Stimulated activated CD4-positive, alpha-beta T cell treated with anti-CD3 and anti-CD28 coated beads, Interleukin-4, amount 100 ng/mL, for 1 hour (primary cell): ENCODE data around the gene CYYR1.

ENCODE experiments used
- DNase-seq: peaks from one replicate; pipeline ENCODE4 v3.0.0-alpha.2; 2020

Gene CYYR1

DNA sequence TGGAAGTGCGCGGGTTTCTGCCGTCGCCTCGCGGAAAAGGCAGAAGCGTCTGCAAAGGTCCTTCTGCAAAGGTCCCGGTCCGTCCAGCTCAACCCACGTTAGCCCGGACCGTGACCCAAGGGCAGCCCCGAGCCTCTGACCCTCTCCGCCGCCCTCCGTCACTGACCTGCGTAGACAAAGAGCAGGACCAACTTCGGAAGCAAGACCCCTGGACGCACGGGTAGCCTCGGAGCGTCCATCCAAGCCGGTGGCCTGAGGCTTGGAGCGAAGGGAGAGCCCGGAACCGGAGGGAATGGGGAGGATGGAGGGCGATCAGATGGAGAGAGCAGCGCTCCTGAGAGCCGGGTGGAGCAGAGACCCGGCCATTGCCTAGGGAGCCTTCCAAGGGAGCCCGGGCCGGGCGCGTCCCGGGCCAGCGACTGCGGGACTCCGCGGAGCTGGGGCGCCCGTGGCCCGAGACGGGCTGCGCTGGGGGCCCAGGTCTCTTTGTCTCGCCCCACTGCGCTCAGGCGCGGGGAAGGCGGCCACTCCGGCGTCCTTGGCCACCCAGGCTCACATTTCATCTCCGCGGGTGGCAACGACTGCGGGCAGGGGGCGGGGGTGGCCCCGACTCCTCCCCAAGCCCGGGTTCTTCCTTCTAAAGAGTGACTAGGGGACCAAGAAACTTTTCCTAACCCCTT is at the start of gene CYYR1:
TSS of gene CYYR1 (minus strand) at position 585 of the 680 bp plus-strand sequence. CDS start at position 239, 346 bp downstream.
- no peak for DNase-seq

DNA sequence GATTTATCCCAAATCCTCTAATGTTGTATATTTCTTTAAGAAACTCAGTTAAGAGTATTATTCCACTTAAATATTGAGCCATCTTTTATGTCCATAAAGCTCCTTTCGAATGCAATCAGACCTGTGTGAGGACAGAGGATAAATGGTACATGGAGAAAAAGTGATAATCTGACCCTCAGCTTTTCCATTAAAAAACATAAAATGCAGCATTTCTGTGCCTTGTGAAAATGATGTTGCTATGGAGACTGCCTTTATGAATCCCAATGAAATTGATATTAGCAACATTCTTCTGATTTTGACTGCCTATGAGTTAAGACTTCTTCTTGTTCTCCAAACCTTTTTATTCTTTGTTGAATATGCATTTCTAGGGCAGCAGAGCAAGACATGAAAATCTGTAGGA is 44.1 kb upstream of the CYYR1 start:
- DNase-seq: no peak

DNA sequence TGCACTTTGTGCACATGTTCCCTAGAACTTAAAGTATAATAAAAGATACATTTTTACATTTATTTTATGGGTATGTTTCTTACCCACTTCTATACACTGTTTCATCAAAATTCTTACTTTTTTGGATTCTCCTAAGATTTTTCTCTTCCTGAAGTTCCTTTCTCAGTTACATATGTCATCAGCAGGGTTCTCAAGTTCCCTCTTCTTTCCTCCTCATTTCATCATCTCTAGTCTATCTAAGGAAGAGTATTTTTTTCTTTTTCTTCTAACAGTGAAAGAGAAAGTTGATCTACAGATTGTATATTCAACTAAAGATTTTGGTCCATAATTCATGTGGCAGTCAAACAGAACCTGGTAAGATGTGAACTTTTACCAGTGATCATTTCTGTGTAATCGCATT is 41.2 kb upstream of the CYYR1 start:
- DNase-seq: no peak

DNA sequence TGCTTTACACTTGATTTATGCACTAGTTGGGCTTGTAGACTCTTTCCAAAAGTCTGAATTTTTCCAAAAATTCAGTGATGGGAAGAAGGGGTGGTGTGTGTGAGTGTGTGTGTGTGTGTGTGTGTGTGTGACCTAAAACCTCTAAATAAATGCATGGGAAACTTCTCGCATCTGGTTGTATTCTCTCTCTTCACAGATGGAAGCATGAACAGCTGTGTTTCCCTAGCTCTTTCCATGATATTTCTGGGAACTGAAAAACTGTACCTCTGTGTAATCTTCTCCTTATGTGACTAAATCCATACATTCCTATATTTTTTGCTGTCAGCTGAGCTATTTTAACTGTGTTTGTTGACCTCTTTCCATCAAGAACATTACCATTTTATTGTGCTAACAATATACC is 26.2 kb upstream of the CYYR1 start:
- DNase-seq: no peak

- DNase-seq: no peak
Observed at GRCh38 chr21:26597981-26598380, 24.9 kb upstream of the CYYR1 start.

DNA sequence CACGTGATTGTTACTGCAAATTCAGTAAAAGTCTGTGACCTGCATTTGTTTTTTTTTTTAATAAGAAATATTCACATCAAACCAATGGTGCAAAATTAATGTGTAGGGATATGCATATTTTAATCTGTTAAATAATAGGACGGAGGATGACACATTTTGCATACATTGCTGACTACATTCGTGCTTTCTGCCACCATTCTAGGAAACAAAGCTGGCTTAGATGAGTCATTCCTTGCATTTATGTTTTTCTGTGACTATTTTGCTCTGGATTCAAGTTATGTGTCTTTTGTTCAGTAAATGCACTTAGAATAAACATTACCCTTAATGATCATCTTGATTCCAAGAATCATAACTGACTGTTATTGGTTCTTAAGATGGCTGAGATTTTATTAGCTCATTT is 23.9 kb upstream of the CYYR1 start:
- DNase-seq: no peak

DNA sequence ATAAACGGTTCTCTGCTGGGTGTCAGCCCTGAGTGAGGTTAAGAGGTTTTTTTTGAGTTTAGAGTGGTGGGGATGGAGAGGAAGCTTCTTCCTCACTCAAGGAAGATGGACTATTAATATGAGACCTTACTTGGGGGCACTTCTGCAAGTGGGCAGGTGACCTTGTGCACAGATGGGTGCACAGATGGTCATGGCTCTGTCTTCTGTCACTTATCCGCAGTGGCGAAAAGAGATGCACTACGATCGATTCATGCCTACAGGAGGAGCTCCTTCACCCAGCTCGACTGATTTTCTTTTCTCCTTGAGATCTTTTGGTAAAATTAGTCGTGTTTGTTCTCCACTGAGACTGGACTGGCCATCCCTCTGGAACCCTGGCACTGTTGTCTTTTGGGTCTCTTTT is 22.9 kb upstream of the CYYR1 start:
- no peak for DNase-seq

DNA sequence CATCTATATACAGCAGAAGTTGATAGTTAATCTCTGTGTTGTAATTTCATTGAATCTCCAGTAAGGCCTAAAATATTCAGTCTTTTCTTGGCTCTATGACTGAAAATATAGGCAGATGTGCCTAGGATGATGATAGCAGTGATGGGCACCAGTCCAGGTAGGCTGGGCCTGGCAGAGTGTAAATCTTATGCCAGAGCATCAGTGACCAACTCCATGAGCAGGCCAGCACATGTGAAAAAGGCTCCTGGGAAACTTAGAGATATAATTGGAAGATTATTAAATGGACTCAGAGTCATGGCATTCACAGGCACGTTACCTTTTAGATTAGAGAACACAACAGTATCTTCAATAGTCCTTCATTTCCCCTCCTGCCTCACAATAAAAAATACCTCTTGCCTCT is 20.7 kb upstream of the CYYR1 start:
- DNase-seq: no peak

- DNase-seq: no peak
Observed at GRCh38 chr21:26591543-26591942, 18.5 kb upstream of the CYYR1 start.

DNA sequence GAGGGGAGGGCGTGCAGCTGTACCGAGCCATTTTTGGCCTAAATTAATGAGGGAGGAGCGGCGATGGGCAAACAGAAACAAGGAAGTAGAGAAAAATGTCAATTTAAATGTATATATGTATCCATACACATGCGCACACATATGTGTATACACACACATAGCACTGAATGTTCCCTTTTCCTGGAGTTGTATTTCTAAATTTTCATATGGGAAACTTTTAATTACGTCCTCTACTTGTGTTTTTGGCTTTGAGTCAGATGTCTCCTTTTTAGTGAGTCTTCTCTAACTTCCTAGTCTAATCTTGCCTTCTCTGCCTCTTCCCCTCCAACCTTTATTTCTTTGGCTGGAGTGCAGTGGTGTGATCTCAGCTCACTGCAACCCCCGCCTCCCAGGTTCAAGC is 15.4 kb upstream of the CYYR1 start:
- no peak for DNase-seq

DNA sequence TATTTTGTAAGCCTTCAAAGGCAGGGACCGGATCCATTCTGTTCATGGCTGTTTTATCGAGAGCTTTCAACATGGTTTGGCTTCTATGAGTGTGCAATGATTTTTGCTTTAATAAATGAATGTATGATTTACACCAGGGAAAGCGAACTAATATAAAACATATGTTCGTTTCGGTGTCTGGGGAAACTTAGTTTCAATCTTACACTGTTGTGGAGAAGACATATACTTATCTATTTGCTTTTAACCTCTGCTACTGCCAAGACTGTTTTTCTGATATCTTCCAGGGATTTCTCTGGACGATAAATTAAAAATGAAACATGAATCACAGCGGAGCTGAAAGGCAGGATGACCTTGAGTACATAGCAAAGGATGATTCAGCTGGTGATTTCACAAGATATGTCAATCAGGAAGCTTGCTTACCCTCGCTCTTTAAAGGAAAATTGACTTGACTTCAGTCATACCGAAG is 14.7 kb upstream of the CYYR1 start:
- DNase-seq: no peak

DNA sequence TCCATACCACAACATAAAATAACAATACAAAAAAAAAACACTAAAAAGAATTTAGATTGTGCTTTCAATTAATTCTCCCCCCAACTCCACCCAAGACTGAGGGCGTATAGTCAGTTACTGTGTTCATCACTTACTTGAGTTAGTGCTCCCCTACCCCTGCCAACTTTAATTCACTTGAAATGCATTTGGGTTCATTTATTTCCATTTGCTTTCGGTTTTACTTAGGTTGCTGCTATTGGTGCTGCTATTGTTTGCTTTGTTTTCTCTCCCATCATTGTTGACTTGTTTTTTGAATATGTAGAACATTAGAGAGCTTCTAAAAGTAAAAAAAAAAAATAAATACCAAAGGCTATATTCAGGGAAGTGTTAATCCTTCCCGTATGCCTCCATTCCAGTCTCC is 10.7 kb upstream of the CYYR1 start:
- DNase-seq: no peak

DNA sequence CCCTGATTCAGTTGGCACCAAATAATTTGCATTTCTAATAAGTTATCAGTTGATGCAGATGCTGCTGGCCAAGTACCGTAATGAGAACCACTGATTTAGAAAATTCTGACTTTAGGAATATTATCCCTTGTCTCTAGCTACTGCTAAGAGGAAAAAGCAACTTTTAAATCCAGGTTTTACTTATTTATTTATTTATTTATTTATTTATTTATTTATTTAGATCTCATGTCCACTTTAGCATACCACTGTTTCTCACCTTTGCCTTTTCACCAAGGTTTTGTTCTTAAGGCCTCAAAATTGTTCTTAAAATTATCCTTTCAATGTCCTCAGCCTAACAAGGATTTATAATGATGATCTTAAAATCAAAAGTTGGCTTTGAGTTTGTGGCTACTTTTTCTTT is 8.7 kb upstream of the CYYR1 start:
- no peak for DNase-seq

DNA sequence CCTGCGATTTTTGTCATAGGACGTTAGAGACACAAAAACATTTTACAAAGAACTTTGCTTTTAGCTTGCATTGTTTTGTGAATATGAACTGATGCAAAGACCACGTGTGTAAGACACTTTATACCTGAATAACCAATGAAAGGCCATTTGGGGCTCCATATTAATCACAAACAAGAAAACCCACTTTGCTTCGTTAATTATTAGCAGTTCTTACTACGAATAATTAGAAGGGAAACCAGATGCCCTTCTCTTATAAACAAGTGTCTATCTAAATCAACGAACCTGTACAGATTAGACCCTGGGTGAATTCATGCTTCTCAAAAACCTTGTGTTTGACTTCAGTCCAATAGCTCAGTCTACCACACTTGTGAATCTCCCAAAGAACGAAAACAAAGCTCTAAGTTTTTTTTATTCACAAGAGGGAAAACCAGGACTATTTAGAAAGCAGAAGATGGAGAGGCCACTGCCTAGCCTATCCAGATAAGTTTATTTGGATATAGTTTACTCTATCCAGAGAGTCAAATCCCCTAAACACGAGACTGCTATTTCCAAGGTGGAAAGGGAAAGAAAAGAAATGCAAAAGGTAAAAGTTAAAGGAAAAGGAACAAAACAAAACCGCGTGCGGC is 897 bp downstream of the CYYR1 start:
- no peak for DNase-seq

- DNase-seq: no peak
Observed at GRCh38 chr21:26570203-26570602, 2.9 kb downstream of the CYYR1 start.

- DNase-seq: no peak
Observed at GRCh38 chr21:26565546-26565945, 7.5 kb downstream of the CYYR1 start.

GRCh38 chr21:26565111-26565510 is 8.0 kb downstream of the CYYR1 start:
- no peak for DNase-seq

DNA sequence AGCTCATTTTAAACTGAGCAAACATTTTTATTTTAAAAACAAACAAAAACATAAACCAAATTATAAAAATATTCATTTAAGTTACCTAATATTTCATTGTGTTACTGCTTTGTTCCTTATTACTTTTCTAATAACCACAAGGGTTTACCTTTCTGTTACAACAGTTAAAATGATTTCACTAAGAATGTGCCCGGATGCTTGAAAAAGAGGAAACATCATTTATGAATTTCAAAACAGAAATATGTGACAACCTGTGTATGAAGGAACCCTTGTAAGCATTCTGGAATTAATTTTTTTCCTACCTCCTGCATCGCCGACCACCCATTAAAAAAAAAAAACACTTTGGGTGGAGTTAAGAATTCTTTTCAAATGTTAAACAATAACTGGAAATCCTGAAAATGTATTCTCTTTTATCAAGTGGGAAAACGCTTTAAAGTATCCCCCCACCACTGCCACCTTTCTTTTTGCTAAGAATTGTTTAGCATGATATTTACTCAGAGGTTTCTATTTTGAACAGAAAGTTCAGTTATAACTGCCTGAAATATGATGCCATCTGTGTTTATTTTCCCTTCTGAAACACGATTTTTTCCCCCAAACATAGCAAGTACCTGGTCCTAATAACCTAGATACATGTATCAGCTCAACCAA is 9.1 kb downstream of the CYYR1 start:
- no peak for DNase-seq

DNA sequence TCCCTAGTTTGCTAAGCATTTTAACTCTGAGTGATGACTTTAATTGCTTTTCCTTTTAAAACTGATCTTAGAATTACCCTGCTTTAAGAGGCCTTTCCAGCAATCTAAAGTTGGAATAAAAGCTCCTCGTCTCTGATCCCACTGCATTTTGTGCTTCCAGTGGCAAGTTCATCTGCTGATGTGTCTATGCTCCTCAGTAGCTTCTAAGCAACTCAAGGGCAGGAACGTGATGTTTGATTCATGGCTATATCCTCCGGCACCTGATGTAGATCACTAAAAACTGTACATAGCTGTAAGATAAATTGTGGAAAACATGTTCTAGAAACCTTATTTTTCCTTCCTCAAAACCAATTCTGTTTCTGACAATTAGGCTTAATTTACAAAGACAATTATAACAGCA is 12.5 kb downstream of the CYYR1 start:
- no peak for DNase-seq

GRCh38 chr21:26559099-26559498 is 14.0 kb downstream of the CYYR1 start:
- no peak for DNase-seq

DNA sequence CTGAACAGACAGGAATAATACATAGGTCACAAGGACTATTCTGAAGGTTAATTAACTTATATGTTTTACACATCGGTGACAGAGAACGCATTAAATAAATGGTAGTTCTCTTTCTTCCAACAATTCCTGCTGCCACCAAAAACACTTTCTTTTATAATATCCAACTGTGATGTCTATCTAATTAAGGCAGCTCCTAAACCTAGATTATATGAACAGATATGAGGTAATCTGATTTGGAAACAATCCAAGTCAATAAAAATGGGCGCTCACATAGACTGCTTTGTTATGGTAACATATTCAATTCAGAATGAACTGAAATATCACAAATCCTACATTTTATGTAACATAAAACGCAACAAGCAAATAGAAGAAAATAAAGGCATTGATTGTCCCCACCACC is 16.0 kb downstream of the CYYR1 start:
- no peak for DNase-seq

DNA sequence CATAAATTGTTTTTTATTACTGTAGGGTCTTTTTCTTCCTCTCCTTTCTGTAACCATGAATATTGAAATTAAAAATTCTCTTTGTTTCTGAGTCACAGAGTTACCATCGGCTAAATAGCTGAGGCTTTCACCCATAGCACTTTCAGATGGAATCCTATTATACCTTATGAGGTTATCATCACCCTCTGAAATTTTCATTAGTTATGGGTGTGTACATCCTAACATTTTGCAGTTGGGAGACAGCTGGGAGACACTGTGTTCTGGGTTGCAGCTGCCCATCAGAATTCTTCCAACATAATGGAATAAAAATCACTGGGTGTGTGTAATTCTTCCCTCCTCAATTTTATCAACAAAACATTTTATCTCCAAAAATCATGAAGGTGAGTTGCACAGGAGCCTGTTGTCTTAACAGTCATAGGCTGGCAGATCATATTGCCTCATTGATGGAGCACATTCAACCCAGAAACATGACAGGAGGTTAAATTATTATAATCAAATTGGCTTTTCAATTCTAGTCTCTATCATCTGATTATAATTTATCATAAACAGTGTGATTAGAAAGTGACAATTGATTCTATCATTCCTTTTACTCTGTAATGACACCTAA is 17.4 kb downstream of the CYYR1 start:
- DNase-seq: no peak

DNA sequence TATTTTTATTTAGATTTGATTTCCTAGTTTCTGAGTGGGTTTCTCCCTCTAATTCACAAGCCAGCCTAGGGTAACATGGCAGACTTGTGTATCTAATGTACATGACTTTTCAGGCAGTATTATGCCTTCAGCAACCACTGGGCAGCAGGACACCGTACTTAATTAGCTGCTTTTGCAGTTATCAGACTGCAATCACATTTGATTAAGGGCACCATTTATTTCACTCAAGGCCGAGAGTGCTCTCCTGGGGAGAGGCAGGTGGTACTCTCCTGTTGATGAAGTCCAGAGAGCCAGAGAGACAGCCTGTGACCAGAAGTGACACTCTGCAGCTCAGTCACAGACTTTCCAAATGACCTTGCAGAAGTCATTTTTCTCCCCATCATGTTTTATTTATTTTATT is 18.7 kb downstream of the CYYR1 start:
- no peak for DNase-seq

DNA sequence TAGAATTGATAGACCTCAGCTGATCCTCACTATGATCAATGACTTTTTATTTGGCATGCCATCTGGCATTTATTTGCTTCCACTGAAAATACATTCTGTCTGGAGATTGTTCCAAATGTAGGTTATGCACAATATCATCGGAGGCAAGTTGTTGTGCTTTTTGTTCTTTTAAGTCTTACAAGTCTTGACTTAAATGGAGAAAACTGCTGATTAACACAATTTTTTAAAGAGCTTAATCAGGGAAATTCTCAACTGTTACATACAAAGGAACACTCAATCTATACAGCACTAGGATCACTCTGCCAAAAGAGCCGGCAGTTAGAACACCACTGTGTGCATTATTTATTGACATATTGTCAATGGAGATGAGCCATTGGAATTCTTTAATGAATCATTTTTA is 19.2 kb downstream of the CYYR1 start:
- no peak for DNase-seq
